ENCODE measurements around the gene GALNT10.

The GALNT10 gene

DNA sequence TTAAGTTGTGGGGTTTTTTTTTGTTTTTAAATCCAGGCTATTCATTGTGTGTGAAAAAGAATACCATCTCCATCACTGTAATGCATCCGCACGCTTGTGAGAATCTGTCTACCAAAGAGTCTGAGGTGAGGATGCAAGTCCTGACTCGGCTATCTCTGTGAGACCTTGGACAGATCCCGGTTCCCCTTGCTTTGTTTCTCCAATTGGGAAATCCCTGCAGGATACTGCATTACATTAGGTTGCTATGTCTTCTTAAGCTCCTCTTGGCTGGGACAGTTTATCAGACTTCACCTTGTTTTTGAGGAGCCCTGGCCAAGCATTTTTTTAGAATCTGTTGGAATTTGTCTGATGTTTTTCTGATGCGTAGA is 46.8 kb downstream of the GALNT10 start:
- TF ChIP-seq, protein P1, sequence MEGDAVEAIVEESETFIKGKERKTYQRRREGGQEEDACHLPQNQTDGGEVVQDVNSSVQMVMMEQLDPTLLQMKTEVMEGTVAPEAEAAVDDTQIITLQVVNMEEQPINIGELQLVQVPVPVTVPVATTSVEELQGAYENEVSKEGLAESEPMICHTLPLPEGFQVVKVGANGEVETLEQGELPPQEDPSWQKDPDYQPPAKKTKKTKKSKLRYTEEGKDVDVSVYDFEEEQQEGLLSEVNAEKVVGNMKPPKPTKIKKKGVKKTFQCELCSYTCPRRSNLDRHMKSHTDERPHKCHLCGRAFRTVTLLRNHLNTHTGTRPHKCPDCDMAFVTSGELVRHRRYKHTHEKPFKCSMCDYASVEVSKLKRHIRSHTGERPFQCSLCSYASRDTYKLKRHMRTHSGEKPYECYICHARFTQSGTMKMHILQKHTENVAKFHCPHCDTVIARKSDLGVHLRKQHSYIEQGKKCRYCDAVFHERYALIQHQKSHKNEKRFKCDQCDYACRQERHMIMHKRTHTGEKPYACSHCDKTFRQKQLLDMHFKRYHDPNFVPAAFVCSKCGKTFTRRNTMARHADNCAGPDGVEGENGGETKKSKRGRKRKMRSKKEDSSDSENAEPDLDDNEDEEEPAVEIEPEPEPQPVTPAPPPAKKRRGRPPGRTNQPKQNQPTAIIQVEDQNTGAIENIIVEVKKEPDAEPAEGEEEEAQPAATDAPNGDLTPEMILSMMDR (IDR thresholded peaks at IDR 0.05; ENCODE audit: unreplicated experiment in 3 of 3), result no peak
- H3K27ac Mint-ChIP-seq, result no peak overlapping the region

DNA sequence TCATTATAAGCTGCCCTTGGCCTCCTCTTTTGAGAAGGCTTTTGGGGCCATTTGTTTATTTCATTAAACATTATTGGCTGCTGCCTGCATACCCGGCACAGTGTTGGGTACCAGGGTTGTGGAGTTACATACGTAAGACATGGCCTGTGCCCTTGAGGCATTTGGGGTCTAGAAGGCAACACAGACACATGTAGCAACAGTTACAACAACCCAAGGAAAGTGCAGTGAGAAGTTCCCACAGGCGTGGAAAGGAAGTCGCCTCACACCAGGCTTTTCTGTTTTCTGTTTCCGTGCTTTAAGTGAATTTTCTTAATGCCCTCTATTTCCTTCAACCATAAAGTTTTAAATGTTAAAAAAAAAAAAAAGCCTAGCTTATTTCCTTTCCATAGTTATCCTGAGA is 47.4 kb downstream of the GALNT10 start:
- Mint-ChIP-seq H3K36me3 (ENCODE audit: low read depth) (no peaks in the 10 kb centered on the region), H3K4me3 (no peak overlapping the region), H3K9me3 (no peaks in the 10 kb centered on the region), H3K27me3 (ENCODE audit: low read depth) (peaks cover 15% of the 10 kb centered on the region), H3K4me1 (peaks cover 37% of the 10 kb centered on the region), H3K27ac (no peak overlapping the region)
- TF ChIP-seq, protein P1 (IDR thresholded peaks at IDR 0.05; ENCODE audit: unreplicated experiment in 3 of 3), result no peak

More for the DNA sequence above, 46.8 kb downstream of the GALNT10 start:
- peaks cover 15% of the 10 kb centered on the region for H3K27me3 Mint-ChIP-seq (ENCODE audit: low read depth)
- H3K4me1 Mint-ChIP-seq, result peaks cover 32% of the 10 kb centered on the region
- no peak overlapping the region for H3K4me3 Mint-ChIP-seq
- no peaks in the 10 kb centered on the region for H3K36me3 Mint-ChIP-seq (ENCODE audit: low read depth)
- H3K9me3 Mint-ChIP-seq, result no peaks in the 10 kb centered on the region

- TF ChIP-seq, protein P1 (IDR thresholded peaks at IDR 0.05; ENCODE audit: unreplicated experiment in 3 of 3), result no peak
- Mint-ChIP-seq H3K27ac (peak overlapping the region in 1 of 3 experiments; percentile 33), H3K27me3 (ENCODE audit: low read depth) (peaks cover 17% of the 10 kb centered on the region), H3K9me3 (no peaks in the 10 kb centered on the region), H3K4me1 (peaks cover 46% of the 10 kb centered on the region), H3K36me3 (ENCODE audit: low read depth) (no peaks in the 10 kb centered on the region), H3K4me3 (peak overlapping the region in 1 of 3 experiments; percentile 7)
Observed at GRCh38 chr5:154238776-154239481, 48.4 kb downstream of the GALNT10 start.

DNA sequence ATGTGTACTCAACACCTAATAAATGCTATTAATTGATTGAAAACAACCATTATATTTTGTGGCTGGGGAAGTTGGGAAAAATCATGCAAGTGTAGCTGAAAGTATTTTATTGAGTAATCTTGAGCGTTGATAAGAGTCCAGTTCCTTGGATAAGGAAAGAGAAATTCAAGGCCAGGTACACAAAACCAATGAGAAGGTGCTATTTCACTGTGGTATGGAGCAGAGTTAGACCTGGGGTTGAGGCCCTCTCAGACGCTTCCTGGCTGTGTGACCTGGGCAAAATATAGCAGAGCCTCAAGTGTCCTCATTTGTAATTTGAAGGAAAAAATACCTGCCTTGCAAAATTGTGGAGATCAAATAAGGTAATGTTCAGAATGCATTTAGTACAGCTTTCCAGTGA is 50.1 kb downstream of the GALNT10 start:
- Mint-ChIP-seq H3K27me3 (ENCODE audit: low read depth) (peaks cover 25% of the 10 kb centered on the region), H3K4me3 (no peak overlapping the region), H3K27ac (no peak overlapping the region), H3K4me1 (peaks cover 54% of the 10 kb centered on the region), H3K36me3 (ENCODE audit: low read depth) (peaks cover 5% of the 10 kb centered on the region), H3K9me3 (peaks cover 9% of the 10 kb centered on the region)
- TF ChIP-seq, protein P1 (IDR thresholded peaks at IDR 0.05; ENCODE audit: unreplicated experiment in 3 of 3), result no peak

GRCh38 chr5:154241021-154241420 is 50.5 kb downstream of the GALNT10 start:
- H3K36me3 Mint-ChIP-seq (ENCODE audit: low read depth), result peaks cover 5% of the 10 kb centered on the region
- no peak overlapping the region for H3K4me3 Mint-ChIP-seq
- H3K9me3 Mint-ChIP-seq, result peaks cover 9% of the 10 kb centered on the region
- TF ChIP-seq, protein P1 (IDR thresholded peaks at IDR 0.05; ENCODE audit: unreplicated experiment in 3 of 3), result no peak
- H3K27me3 Mint-ChIP-seq (ENCODE audit: low read depth), result peaks cover 25% of the 10 kb centered on the region
- peaks cover 54% of the 10 kb centered on the region for H3K4me1 Mint-ChIP-seq
- no peak overlapping the region for H3K27ac Mint-ChIP-seq

DNA sequence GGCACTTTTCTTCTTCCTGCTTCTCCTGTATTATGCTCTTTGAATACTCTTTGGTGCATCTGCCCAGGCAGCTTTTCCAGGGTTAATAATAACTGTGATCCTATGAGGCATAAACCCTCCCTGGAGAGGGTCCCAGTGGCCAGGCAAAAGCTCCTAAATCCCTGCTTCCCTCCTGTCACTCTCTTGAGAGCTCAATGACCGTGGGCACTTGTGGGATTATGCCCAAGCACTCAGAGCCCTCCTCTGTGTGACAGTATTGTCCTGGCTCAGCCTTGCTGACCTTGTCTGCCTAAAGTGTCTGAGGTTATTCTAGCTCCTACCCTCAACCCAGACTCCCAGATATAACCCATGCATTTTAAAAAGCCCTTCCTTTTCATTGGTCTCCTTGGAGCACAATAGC is 51.9 kb downstream of the GALNT10 start:
- H3K36me3 Mint-ChIP-seq (ENCODE audit: low read depth), result peaks cover 5% of the 10 kb centered on the region
- H3K4me3 Mint-ChIP-seq, result no peak overlapping the region

More for the DNA sequence above, 51.9 kb downstream of the GALNT10 start:
- Mint-ChIP-seq H3K9me3 (peaks cover 9% of the 10 kb centered on the region), H3K4me1 (peaks cover 45% of the 10 kb centered on the region), H3K27me3 (ENCODE audit: low read depth) (peaks cover 24% of the 10 kb centered on the region), H3K27ac (no peak overlapping the region)
- TF ChIP-seq, protein P1 (IDR thresholded peaks at IDR 0.05; ENCODE audit: unreplicated experiment in 3 of 3), result no peak
